Suppressor macrophage treated with lipopolysaccharide for 4 hours (primary cell): ENCODE data around the gene SLC25A39.

ENCODE experiments used
- DNase-seq: peaks from one replicate; pipeline ENCODE4 v3.0.0-alpha.2; 2020

The SLC25A39 gene

GRCh38 chr17:44272321-44272951 lies 52.2 kb downstream of the SLC25A39 start:
- no peak for DNase-seq
